SK-N-SH treated with all-trans-retinoic acid at 6 μM for 48 hours (cell line): ENCODE measurements around the gene OTUD1.
A peak's percentile ranks its signal among the peaks of the same experiment; 100 is the strongest.

ENCODE experiments used
- ATAC-seq: fragments of 200-7000 bp; cut with Tn5 transposase; 3 replicates; pipeline ENCODE4 v1.9.1; 2020; ENCODE audit warnings: mild to moderate bottlenecking, moderate library complexity
- ARNTL ChIP-seq: fragments of 450-650 bp; formaldehyde crosslinking; IDR thresholded peaks from 2 replicates; pipeline ENCODE4 v1.5.0; 2020; ENCODE audit warnings: low read depth, mild to moderate bottlenecking, moderate library complexity, borderline replicate concordance
- BACH2 ChIP-seq: fragments of 250-450 bp; sonication (Bioruptor Pico); IDR thresholded peaks from 2 replicates; pipeline ENCODE4 v1.9.0; 2021; ENCODE audit warnings: mild to moderate bottlenecking, borderline replicate concordance
- CSDC2 ChIP-seq: fragments of 250-450 bp; sonication (Bioruptor Pico); IDR thresholded peaks from 2 replicates; pipeline ENCODE4 v1.5.0; 2020; ENCODE audit warnings: mild to moderate bottlenecking, moderate library complexity
- CSRNP3 ChIP-seq: fragments of 250-450 bp; sonication (Bioruptor Pico); IDR thresholded peaks from 2 replicates; pipeline ENCODE4 v1.5.1; 2021; ENCODE audit warnings: mild to moderate bottlenecking, moderate library complexity
- ESRRG ChIP-seq: fragments of 250-450 bp; sonication (Bioruptor Pico); IDR thresholded peaks from 2 replicates; pipeline ENCODE4 v1.6.1; 2021; ENCODE audit warnings: mild to moderate bottlenecking
- GLIS3 ChIP-seq: fragments of 250-450 bp; sonication (Bioruptor Pico); IDR thresholded peaks from 2 replicates; pipeline ENCODE4 v1.5.0; 2020; ENCODE audit warnings: mild to moderate bottlenecking, moderate library complexity
- OSR1 ChIP-seq: fragments of 250-450 bp; sonication (Bioruptor Pico); IDR thresholded peaks from 2 replicates; pipeline ENCODE4 v1.8.0; 2022; ENCODE audit warnings: moderate library complexity, mild to moderate bottlenecking, inconsistent platforms
- PPARA ChIP-seq: fragments of 250-450 bp; sonication (Bioruptor Pico); IDR thresholded peaks from 2 replicates; pipeline ENCODE4 v1.5.0; 2020; ENCODE audit warnings: mild to moderate bottlenecking, borderline replicate concordance
- RARB ChIP-seq: fragments of 250-450 bp; sonication (Bioruptor Pico); IDR thresholded peaks from 2 replicates; pipeline ENCODE4 v1.8.0; 2021; ENCODE audit warnings: mild to moderate bottlenecking, moderate library complexity
- TCF4 ChIP-seq: fragments of 250-450 bp; sonication (Bioruptor Pico); IDR thresholded peaks from 2 replicates; pipeline ENCODE4 v1.8.0; 2021; ENCODE audit warnings: mild to moderate bottlenecking, moderate library complexity, borderline replicate concordance
- TOX ChIP-seq: fragments of 250-450 bp; sonication (Bioruptor Pico); IDR thresholded peaks from 2 replicates; pipeline ENCODE4 v1.8.0; 2021; ENCODE audit warnings: mild to moderate bottlenecking, moderate library complexity, borderline replicate concordance
- ZC3H10 ChIP-seq: fragments of 250-450 bp; sonication (Bioruptor Pico); IDR thresholded peaks from 2 replicates; pipeline ENCODE4 v1.5.1; 2021; ENCODE audit warnings: mild to moderate bottlenecking, moderate library complexity
- ZFP3 ChIP-seq: fragments of 250-450 bp; sonication (Bioruptor Pico); IDR thresholded peaks from 2 replicates; pipeline ENCODE4 v1.5.0; 2020; ENCODE audit warnings: mild to moderate bottlenecking, moderate library complexity
- ZNF565 ChIP-seq: fragments of 450-650 bp; formaldehyde crosslinking; conservative IDR thresholded peaks from 2 replicates; pipeline ENCODE4 v1.5.0; 2020; ENCODE audit warnings: low read depth, mild to moderate bottlenecking, moderate library complexity
- ZNF70 ChIP-seq: fragments of 450-650 bp; formaldehyde crosslinking; IDR thresholded peaks from 2 replicates; pipeline ENCODE4 v1.5.0; 2020; ENCODE audit warnings: mild to moderate bottlenecking, moderate library complexity
- ZNF8 ChIP-seq: fragments of 450-650 bp; formaldehyde crosslinking; IDR thresholded peaks from 2 replicates; pipeline ENCODE4 v1.5.0; 2020; ENCODE audit warnings: mild to moderate bottlenecking, moderate library complexity
- TF ChIP-seq, protein P1 (sequence below): fragments of 250-450 bp; sonication (Bioruptor Pico); IDR thresholded peaks from 2 replicates; pipeline ENCODE4 v1.5.0; 2020; ENCODE audit warnings: mild to moderate bottlenecking, moderate library complexity
- TF ChIP-seq, protein P2 (sequence below): fragments of 250-450 bp; sonication (Bioruptor Pico); IDR thresholded peaks from 2 replicates; pipeline ENCODE4 v1.5.1; 2020; ENCODE audit warnings: low read depth, mild to moderate bottlenecking, moderate library complexity
- TF ChIP-seq, protein P3 (sequence below): fragments of 250-450 bp; sonication (Bioruptor Pico); IDR thresholded peaks from 2 replicates; pipeline ENCODE4 v1.8.0; 2021; ENCODE audit warnings: low read depth, mild to moderate bottlenecking, moderate library complexity, borderline replicate concordance

OTUD1 gene

GRCh38 chr10:23445591-23445990 is 6.7 kb downstream of the OTUD1 start (continued):
- TF ChIP-seq CSRNP3 (CRISPR knock-in tag) = 0 out of 2 replicates have a peak, but pooled peaks have one; percentile 12
- TF ChIP-seq ZNF565 = no peak
- TF ChIP-seq ZC3H10 = no peak
- TF ChIP-seq ZNF70 (CRISPR knock-in tag) = no peak
- TF ChIP-seq OSR1 (CRISPR knock-in tag) = no peak
- TF ChIP-seq CSDC2 (CRISPR knock-in tag) = no peak
- no peak for TF ChIP-seq BACH2 (CRISPR knock-in tag)
- TF ChIP-seq PPARA (CRISPR knock-in tag) = no peak
- TF ChIP-seq ARNTL = no peak
- TF ChIP-seq, all 23 proteins: peak for 6

DNA sequence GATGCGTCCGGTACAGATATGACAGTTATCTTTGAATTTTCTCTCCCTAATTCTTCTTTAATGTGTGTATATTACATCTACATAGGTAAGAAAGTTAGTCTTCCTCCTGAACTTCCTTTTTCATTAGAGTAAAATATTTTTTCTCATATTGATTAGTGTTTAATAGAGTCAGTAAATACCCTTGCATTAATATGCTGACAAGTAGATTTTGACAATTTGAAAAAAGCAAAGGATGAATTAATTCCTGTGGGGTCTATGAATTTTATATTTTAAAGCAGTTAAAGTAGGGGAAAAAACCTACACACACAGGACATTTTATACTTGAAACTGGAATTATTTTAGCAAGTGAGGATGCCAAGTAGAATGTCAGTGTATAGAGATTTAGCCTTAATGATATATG is 9.4 kb downstream of the OTUD1 start:
- ATAC-seq = no peak
- TF ChIP-seq TCF4 (no peak), RARB (CRISPR knock-in tag) (no peak), CSRNP3 (CRISPR knock-in tag) (no peak), ZC3H10 (no peak), BACH2 (CRISPR knock-in tag) (no peak), ESRRG (CRISPR knock-in tag) (no peak), PPARA (CRISPR knock-in tag) (no peak), ZFP3 (no peak), GLIS3 (no peak), TOX (CRISPR knock-in tag) (no peak), CSDC2 (CRISPR knock-in tag) (no peak), ZNF565 (no peak), OSR1 (CRISPR knock-in tag) (no peak)
- TF ChIP-seq, protein P1, sequence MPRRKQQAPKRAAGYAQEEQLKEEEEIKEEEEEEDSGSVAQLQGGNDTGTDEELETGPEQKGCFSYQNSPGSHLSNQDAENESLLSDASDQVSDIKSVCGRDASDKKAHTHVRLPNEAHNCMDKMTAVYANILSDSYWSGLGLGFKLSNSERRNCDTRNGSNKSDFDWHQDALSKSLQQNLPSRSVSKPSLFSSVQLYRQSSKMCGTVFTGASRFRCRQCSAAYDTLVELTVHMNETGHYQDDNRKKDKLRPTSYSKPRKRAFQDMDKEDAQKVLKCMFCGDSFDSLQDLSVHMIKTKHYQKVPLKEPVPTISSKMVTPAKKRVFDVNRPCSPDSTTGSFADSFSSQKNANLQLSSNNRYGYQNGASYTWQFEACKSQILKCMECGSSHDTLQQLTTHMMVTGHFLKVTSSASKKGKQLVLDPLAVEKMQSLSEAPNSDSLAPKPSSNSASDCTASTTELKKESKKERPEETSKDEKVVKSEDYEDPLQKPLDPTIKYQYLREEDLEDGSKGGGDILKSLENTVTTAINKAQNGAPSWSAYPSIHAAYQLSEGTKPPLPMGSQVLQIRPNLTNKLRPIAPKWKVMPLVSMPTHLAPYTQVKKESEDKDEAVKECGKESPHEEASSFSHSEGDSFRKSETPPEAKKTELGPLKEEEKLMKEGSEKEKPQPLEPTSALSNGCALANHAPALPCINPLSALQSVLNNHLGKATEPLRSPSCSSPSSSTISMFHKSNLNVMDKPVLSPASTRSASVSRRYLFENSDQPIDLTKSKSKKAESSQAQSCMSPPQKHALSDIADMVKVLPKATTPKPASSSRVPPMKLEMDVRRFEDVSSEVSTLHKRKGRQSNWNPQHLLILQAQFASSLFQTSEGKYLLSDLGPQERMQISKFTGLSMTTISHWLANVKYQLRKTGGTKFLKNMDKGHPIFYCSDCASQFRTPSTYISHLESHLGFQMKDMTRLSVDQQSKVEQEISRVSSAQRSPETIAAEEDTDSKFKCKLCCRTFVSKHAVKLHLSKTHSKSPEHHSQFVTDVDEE = no peak
- TF ChIP-seq, protein P2, sequence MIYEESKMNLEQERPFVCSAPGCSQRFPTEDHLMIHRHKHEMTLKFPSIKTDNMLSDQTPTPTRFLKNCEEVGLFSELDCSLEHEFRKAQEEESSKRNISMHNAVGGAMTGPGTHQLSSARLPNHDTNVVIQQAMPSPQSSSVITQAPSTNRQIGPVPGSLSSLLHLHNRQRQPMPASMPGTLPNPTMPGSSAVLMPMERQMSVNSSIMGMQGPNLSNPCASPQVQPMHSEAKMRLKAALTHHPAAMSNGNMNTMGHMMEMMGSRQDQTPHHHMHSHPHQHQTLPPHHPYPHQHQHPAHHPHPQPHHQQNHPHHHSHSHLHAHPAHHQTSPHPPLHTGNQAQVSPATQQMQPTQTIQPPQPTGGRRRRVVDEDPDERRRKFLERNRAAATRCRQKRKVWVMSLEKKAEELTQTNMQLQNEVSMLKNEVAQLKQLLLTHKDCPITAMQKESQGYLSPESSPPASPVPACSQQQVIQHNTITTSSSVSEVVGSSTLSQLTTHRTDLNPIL (CRISPR knock-in tag) = no peak
- TF ChIP-seq, protein P3, sequence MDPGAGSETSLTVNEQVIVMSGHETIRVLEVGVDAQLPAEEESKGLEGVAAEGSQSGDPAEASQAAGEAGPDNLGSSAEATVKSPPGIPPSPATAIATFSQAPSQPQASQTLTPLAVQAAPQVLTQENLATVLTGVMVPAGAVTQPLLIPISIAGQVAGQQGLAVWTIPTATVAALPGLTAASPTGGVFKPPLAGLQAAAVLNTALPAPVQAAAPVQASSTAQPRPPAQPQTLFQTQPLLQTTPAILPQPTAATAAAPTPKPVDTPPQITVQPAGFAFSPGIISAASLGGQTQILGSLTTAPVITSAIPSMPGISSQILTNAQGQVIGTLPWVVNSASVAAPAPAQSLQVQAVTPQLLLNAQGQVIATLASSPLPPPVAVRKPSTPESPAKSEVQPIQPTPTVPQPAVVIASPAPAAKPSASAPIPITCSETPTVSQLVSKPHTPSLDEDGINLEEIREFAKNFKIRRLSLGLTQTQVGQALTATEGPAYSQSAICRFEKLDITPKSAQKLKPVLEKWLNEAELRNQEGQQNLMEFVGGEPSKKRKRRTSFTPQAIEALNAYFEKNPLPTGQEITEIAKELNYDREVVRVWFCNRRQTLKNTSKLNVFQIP (CRISPR knock-in tag) = no peak

GRCh38 chr10:23448802-23449570 is 10.1 kb downstream of the OTUD1 start:
- no peak for TF ChIP-seq TOX (CRISPR knock-in tag)
- TF ChIP-seq CSDC2 (CRISPR knock-in tag) = no peak
- no peak for TF ChIP-seq ZNF565
- no peak for TF ChIP-seq GLIS3
- TF ChIP-seq ESRRG (CRISPR knock-in tag) = no peak
- TF ChIP-seq, protein P2 (CRISPR knock-in tag) = no peak
- no peak for TF ChIP-seq ZNF8 (CRISPR knock-in tag)
- 0 out of 3 replicates have a peak, but pooled peaks have one; percentile 20 for ATAC-seq
